NOMO-1 treated with DMSO at 0.1 percent for 48 hours (cell line): ENCODE measurements around the gene BACH2.

ENCODE experiments used
- DNase-seq: peaks from one replicate; lab custom pipeline; 2025; ENCODE audit not compliant: unreplicated experiment; lab: John Stamatoyannopoulos, UW

Gene BACH2

GRCh38 chr6:90005048-90005827 lies 291.4 kb downstream of the BACH2 start:
- DNase-seq = no peak

GRCh38 chr6:90004511-90004910 lies 292.1 kb downstream of the BACH2 start:
- DNase-seq = no peak

GRCh38 chr6:90003941-90004340 lies 292.7 kb downstream of the BACH2 start:
- DNase-seq = no peak

- no peak for DNase-seq
Observed at GRCh38 chr6:90003069-90003795, 293.4 kb downstream of the BACH2 start.

GRCh38 chr6:90000864-90001731 lies 295.5 kb downstream of the BACH2 start:
- DNase-seq = no peak

GRCh38 chr6:89999945-90000825 lies 296.5 kb downstream of the BACH2 start:
- DNase-seq = peak; percentile 82

GRCh38 chr6:89999154-89999553 lies 297.5 kb downstream of the BACH2 start:
- DNase-seq = peak; percentile 68

GRCh38 chr6:89997456-89998445 lies 298.9 kb downstream of the BACH2 start:
- DNase-seq = peak; percentile 73

- DNase-seq = no peak
Observed at GRCh38 chr6:89993411-89993810, 303.2 kb downstream of the BACH2 start.

- no peak for DNase-seq
Observed at GRCh38 chr6:89992818-89993217, 303.8 kb downstream of the BACH2 start.

GRCh38 chr6:89989742-89990141 lies 306.9 kb downstream of the BACH2 start:
- DNase-seq = no peak

GRCh38 chr6:89987830-89988229 lies 308.8 kb downstream of the BACH2 start:
- DNase-seq = no peak

GRCh38 chr6:89987140-89987539 lies 309.5 kb downstream of the BACH2 start:
- DNase-seq = no peak

- no peak for DNase-seq
Observed at GRCh38 chr6:89986650-89987074, 310.0 kb downstream of the BACH2 start.

GRCh38 chr6:89985751-89986493 lies 310.7 kb downstream of the BACH2 start:
- DNase-seq = no peak

- DNase-seq = no peak
Observed at GRCh38 chr6:89984926-89985750, 311.5 kb downstream of the BACH2 start.

- DNase-seq = no peak
Observed at GRCh38 chr6:89980353-89980752, 316.3 kb downstream of the BACH2 start.
